Uterus (tissue), 4 donors: ENCODE data around the gene AGBL4. TPM values are rescaled to one million over a fixed set of nuclear protein-coding genes. Genes with fewer than 3 reads are reported as not detected.

Source experiments
- DNase-seq, 2 donors: peaks; one replicate each; pipeline ENCODE4 v3.0.0-alpha.2; 2019 to 2020
- H3K27ac ChIP-seq, 2 donors: fragments of 200-600 bp; sonication (generic); 1 replicate in 1 of 2; 2 replicates in 1 of 2; pipeline ENCODE4 v1.5.1; 2016 to 2018
- H3K27me3 ChIP-seq, 2 donors: fragments of 200-600 bp; sonication (generic); one replicate each; pipeline ENCODE4 v1.5.1; 2018 to 2019; ENCODE audit warnings: control low read depth in 1 of 2
- H3K36me3 ChIP-seq, 2 donors: fragments of 200-600 bp; sonication (generic); one replicate each; pipeline ENCODE4 v1.5.1; 2019; ENCODE audit warnings: control low read depth in 1 of 2
- H3K4me1 ChIP-seq, 2 donors: fragments of 200-600 bp; sonication (generic); one replicate each; pipeline ENCODE4 v1.5.1; 2018 to 2019; ENCODE audit warnings: control low read depth in 1 of 2
- H3K4me3 ChIP-seq, 2 donors: fragments of 200-600 bp; sonication (generic); 1 replicate in 1 of 2; 2 replicates in 1 of 2; pipeline ENCODE4 v1.5.1; 2018 to 2019; ENCODE audit warnings: mild to moderate bottlenecking in 1 of 2
- H3K9me3 ChIP-seq, 2 donors: fragments of 200-600 bp; sonication (generic); one replicate each; pipeline ENCODE4 v1.5.1; 2019; ENCODE audit warnings: control low read depth in 1 of 2
- CTCF ChIP-seq, 4 experiments: fragments of 200-600 bp in 2 of 4; fragments of 450-650 bp in 2 of 4; sonication (generic) in 2 of 4; IDR thresholded peaks; one replicate each; pipeline ENCODE4 v1.5.1; 2016 to 2019; ENCODE audit warnings: antibody characterized with exemption in 4 of 4, mild to moderate bottlenecking in 2 of 4, moderate library complexity in 1 of 4
- POLR2A ChIP-seq, 2 donors: fragments of 450-650 bp; IDR thresholded peaks; one replicate each; pipeline ENCODE4 v1.6.1; 2016; ENCODE audit warnings: antibody characterized with exemption in 2 of 2, mild to moderate bottlenecking in 1 of 2, moderate library complexity in 1 of 2
- intact Hi-C: fragments of 100-400 bp; cut with DNase I; formaldehyde crosslinking; loops from one replicate; pipeline ENCODE4 v1.15.1; 2023; ENCODE audit warnings: low total_unique reads
- total RNA-seq, 4 donors: library from RNA; depleted of rRNA in 3 of 4; stranded (reverse); fragments of >200 nt in 3 of 4; gene quantifications; one replicate each; pipeline versions ENCODE4 v1.1.0 to v1.2.4, GENCODE V29; 2014 to 2023
- donor health status: DM: yes; HTN: yes; CAD: no.

Gene AGBL4
- total RNA-seq, 4 donors from 2014 or later: 0.85 to 1.9 TPM; not detected in 2

GRCh38 chr1:49208712-49209111 is 815.0 kb downstream of the AGBL4 start:
- Histone ChIP-seq H3K9me3 (no peaks in the 10 kb centered on the region), H3K4me3 (no peak overlapping the region), H3K27ac (no peak overlapping the region), H3K36me3 (no peaks in the 10 kb centered on the region), H3K4me1 (no peaks in the 10 kb centered on the region), H3K27me3 (no peaks in the 10 kb centered on the region)
- TF ChIP-seq CTCF (IDR thresholded peaks at IDR 0.05): no peak
- no peak for TF ChIP-seq POLR2A (IDR thresholded peaks at IDR 0.05)
- intact Hi-C loops: no loop called here
- DNase-seq: no peak

GRCh38 chr1:49204720-49205119 is 819.0 kb downstream of the AGBL4 start:
- intact Hi-C loops: no loop called here
- DNase-seq: no peak
- H3K36me3 ChIP-seq: no peaks in the 10 kb centered on the region
- H3K27ac ChIP-seq: no peak overlapping the region
- no peaks in the 10 kb centered on the region for H3K9me3 ChIP-seq
- no peak overlapping the region for H3K4me3 ChIP-seq
- H3K27me3 ChIP-seq: no peaks in the 10 kb centered on the region
- no peaks in the 10 kb centered on the region for H3K4me1 ChIP-seq
- TF ChIP-seq CTCF (IDR thresholded peaks at IDR 0.05) (no peak), POLR2A (IDR thresholded peaks at IDR 0.05) (no peak)

- Histone ChIP-seq H3K27me3 (no peaks in the 10 kb centered on the region), H3K27ac (no peak overlapping the region), H3K36me3 (no peaks in the 10 kb centered on the region), H3K4me1 (no peaks in the 10 kb centered on the region), H3K4me3 (no peak overlapping the region), H3K9me3 (no peaks in the 10 kb centered on the region)
- intact Hi-C loops: no loop called here
- no peak for DNase-seq
- no peak for TF ChIP-seq CTCF (IDR thresholded peaks at IDR 0.05)
- no peak for TF ChIP-seq POLR2A (IDR thresholded peaks at IDR 0.05)
These were observed 823.0 kb downstream of the AGBL4 start for GRCh38 chr1:49200738-49201137.

DNA sequence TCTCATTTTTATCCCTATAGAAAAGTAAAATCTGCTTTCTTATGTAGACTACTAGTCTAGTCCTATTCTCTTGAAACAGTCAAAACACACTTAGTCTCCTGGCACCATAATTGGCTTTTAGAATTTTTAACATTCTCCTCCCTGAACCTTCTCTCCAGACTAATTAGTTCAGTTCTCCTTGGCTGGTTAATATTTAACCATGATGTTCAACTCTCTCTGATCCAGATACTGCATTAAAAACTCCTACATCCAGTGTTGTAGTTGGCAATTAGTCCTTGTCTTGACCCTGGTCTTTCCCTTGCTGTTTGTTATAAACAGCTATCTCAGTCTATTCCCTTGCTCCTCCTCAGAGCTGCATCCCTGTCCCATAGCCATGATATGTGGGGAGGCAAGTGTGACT is 824.2 kb downstream of the AGBL4 start:
- intact Hi-C loops: no loop called here
- TF ChIP-seq CTCF (IDR thresholded peaks at IDR 0.05) (no peak), POLR2A (IDR thresholded peaks at IDR 0.05) (no peak)
- H3K27ac ChIP-seq: no peak overlapping the region
- no peaks in the 10 kb centered on the region for H3K36me3 ChIP-seq
- no peak for DNase-seq
- no peaks in the 10 kb centered on the region for H3K9me3 ChIP-seq
- no peak overlapping the region for H3K4me3 ChIP-seq
- H3K27me3 ChIP-seq: no peaks in the 10 kb centered on the region
- H3K4me1 ChIP-seq: no peaks in the 10 kb centered on the region

- no peak for DNase-seq
- Histone ChIP-seq H3K4me3 (no peak overlapping the region), H3K36me3 (no peaks in the 10 kb centered on the region), H3K27ac (no peak overlapping the region), H3K27me3 (no peaks in the 10 kb centered on the region), H3K4me1 (no peaks in the 10 kb centered on the region), H3K9me3 (no peaks in the 10 kb centered on the region)
- no peak for TF ChIP-seq POLR2A (IDR thresholded peaks at IDR 0.05)
- no peak for TF ChIP-seq CTCF (IDR thresholded peaks at IDR 0.05)
- intact Hi-C loops: no loop called here
These were observed 826.7 kb downstream of the AGBL4 start for GRCh38 chr1:49197081-49197480.
